ENCODE data around the gene SEC23IP. TPM values are rescaled to one million over a fixed set of nuclear protein-coding genes. Genes with fewer than 3 reads are reported as not detected.
"Not testable (repeated sequence)": the region's sequence is repeated elsewhere in the genome, so short reads cannot be mapped to it uniquely, and the experiment has no call there.

The SEC23IP gene
- total RNA-seq, 2 donors from 2014 or later: 70.5 to 93.6 TPM

- TF ChIP-seq CTCF (conservative IDR thresholded peaks at IDR 0.05): no peak
- peaks cover 16% of the 10 kb centered on the region for H3K4me1 Mint-ChIP-seq
- no peak overlapping the region for H3K9ac ChIP-seq (ENCODE audit: extremely low read depth, low read length, poor library complexity, severe bottlenecking)
- no peaks in the 10 kb centered on the region for H3K27me3 Mint-ChIP-seq (ENCODE audit: insufficient read depth)
- no peak for DNase-seq
- H3K27ac ChIP-seq (ENCODE audit: low read depth, low read length): no peak overlapping the region
- peaks cover 5% of the 10 kb centered on the region for H3K36me3 Mint-ChIP-seq (ENCODE audit: low read depth)
- no peak overlapping the region for H3K4me3 Mint-ChIP-seq
- H3K27me3 ChIP-seq (ENCODE audit: control insufficient read depth, insufficient read depth, low read length, poor library complexity, severe bottlenecking): no peaks in the 10 kb centered on the region
- no peaks in the 10 kb centered on the region for H3K9me3 Mint-ChIP-seq
- no peaks in the 10 kb centered on the region for H3K4me1 ChIP-seq (ENCODE audit: control insufficient read depth, insufficient read depth, low read length)
- no peak overlapping the region for H3K4me3 ChIP-seq (ENCODE audit: low read length)
- 83 to 84% methylated on average over 2 of the region's 2 CpGs for WGBS, 2 experiments (ENCODE audit: insufficient coverage in 1 of 2, insufficient read length in 1 of 2)
- no peak overlapping the region for H3K27ac Mint-ChIP-seq
- no peaks in the 10 kb centered on the region for H3K9me3 ChIP-seq (ENCODE audit: control insufficient read depth, low read length)
- H3K36me3 ChIP-seq (ENCODE audit: control insufficient read depth, insufficient read depth, low read length): no peaks in the 10 kb centered on the region
Observed at GRCh38 chr10:119878524-119878923, 14.0 kb upstream of the SEC23IP start.

GRCh38 chr10:119883901-119884611 is 8.5 kb upstream of the SEC23IP start:
- not testable (repeated sequence) for H3K27me3 ChIP-seq (ENCODE audit: control insufficient read depth, insufficient read depth, low read length, poor library complexity, severe bottlenecking); H3K4me3 Mint-ChIP-seq; H3K36me3 Mint-ChIP-seq (ENCODE audit: low read depth); H3K27ac ChIP-seq (ENCODE audit: low read depth, low read length); H3K9me3 ChIP-seq (ENCODE audit: control insufficient read depth, low read length); H3K36me3 ChIP-seq (ENCODE audit: control insufficient read depth, insufficient read depth, low read length); H3K4me3 ChIP-seq (ENCODE audit: low read length); H3K9ac ChIP-seq (ENCODE audit: extremely low read depth, low read length, poor library complexity, severe bottlenecking); H3K27me3 Mint-ChIP-seq (ENCODE audit: insufficient read depth); H3K9me3 Mint-ChIP-seq; DNase-seq
- H3K4me1 Mint-ChIP-seq: peaks cover 46% of the 10 kb centered on the region
- peak overlapping the region; percentile 50 for H3K27ac Mint-ChIP-seq
- 79 to 86% methylated on average over 9 to 11 of the region's 11 CpGs for WGBS, 2 experiments (ENCODE audit: insufficient coverage in 1 of 2, insufficient read length in 1 of 2)
- peaks cover 21% of the 10 kb centered on the region for H3K4me1 ChIP-seq (ENCODE audit: control insufficient read depth, insufficient read depth, low read length)

GRCh38 chr10:119886070-119886469 is 6.5 kb upstream of the SEC23IP start:
- not testable (repeated sequence) for H3K36me3 ChIP-seq (ENCODE audit: control insufficient read depth, insufficient read depth, low read length); H3K27me3 Mint-ChIP-seq (ENCODE audit: insufficient read depth); H3K36me3 Mint-ChIP-seq (ENCODE audit: low read depth); H3K27ac ChIP-seq (ENCODE audit: low read depth, low read length); H3K27me3 ChIP-seq (ENCODE audit: control insufficient read depth, insufficient read depth, low read length, poor library complexity, severe bottlenecking); H3K9ac ChIP-seq (ENCODE audit: extremely low read depth, low read length, poor library complexity, severe bottlenecking); H3K9me3 ChIP-seq (ENCODE audit: control insufficient read depth, low read length); DNase-seq
- H3K4me3 Mint-ChIP-seq: peak overlapping the region; percentile 5
- peaks cover 11% of the 10 kb centered on the region for H3K9me3 Mint-ChIP-seq
- 83 to 86% methylated on average over 2 to 6 of the region's 6 CpGs for WGBS, 2 experiments (ENCODE audit: insufficient coverage in 1 of 2, insufficient read length in 1 of 2)
- Histone ChIP-seq H3K4me3 (ENCODE audit: low read length) (peak overlapping the region; percentile 15), H3K4me1 (ENCODE audit: control insufficient read depth, insufficient read depth, low read length) (peaks cover 21% of the 10 kb centered on the region)
- peaks cover 53% of the 10 kb centered on the region for H3K4me1 Mint-ChIP-seq
- H3K27ac Mint-ChIP-seq: peak overlapping the region; percentile 36

GRCh38 chr10:119888715-119889114 is 3.8 kb upstream of the SEC23IP start:
- H3K4me3 Mint-ChIP-seq: peak overlapping the region; percentile 10

GRCh38 chr10:119889201-119889600 is 3.3 kb upstream of the SEC23IP start:
- H3K36me3 Mint-ChIP-seq (ENCODE audit: low read depth); DNase-seq; H3K27me3 ChIP-seq (ENCODE audit: control insufficient read depth, insufficient read depth, low read length, poor library complexity, severe bottlenecking); H3K27ac ChIP-seq (ENCODE audit: low read depth, low read length); H3K9ac ChIP-seq (ENCODE audit: extremely low read depth, low read length, poor library complexity, severe bottlenecking); H3K36me3 ChIP-seq (ENCODE audit: control insufficient read depth, insufficient read depth, low read length); H3K27me3 Mint-ChIP-seq (ENCODE audit: insufficient read depth): not testable (repeated sequence)
- Mint-ChIP-seq H3K27ac (peak overlapping the region; percentile 69), H3K4me3 (peak overlapping the region; percentile 25), H3K9me3 (peaks cover 20% of the 10 kb centered on the region), H3K4me1 (peaks cover 61% of the 10 kb centered on the region)
- Histone ChIP-seq H3K4me1 (ENCODE audit: control insufficient read depth, insufficient read depth, low read length) (peaks cover 16% of the 10 kb centered on the region), H3K4me3 (ENCODE audit: low read length) (peak overlapping the region; percentile 58), H3K9me3 (ENCODE audit: control insufficient read depth, low read length) (peaks cover 11% of the 10 kb centered on the region)
- WGBS, 2 experiments (ENCODE audit: insufficient coverage in 1 of 2, insufficient read length in 1 of 2): 6% methylated on average over 3 of the region's 3 CpGs; no CpG with 5 or more reads in 1 of the 2 experiments

More at GRCh38 chr10:119888715-119889114, 3.8 kb upstream of the SEC23IP start:
- not testable (repeated sequence) for DNase-seq; H3K27me3 Mint-ChIP-seq (ENCODE audit: insufficient read depth); H3K36me3 Mint-ChIP-seq (ENCODE audit: low read depth); H3K27me3 ChIP-seq (ENCODE audit: control insufficient read depth, insufficient read depth, low read length, poor library complexity, severe bottlenecking); H3K9ac ChIP-seq (ENCODE audit: extremely low read depth, low read length, poor library complexity, severe bottlenecking); H3K27ac ChIP-seq (ENCODE audit: low read depth, low read length); H3K36me3 ChIP-seq (ENCODE audit: control insufficient read depth, insufficient read depth, low read length)
- Mint-ChIP-seq H3K4me1 (peaks cover 59% of the 10 kb centered on the region), H3K27ac (peak overlapping the region; percentile 69), H3K9me3 (peaks cover 20% of the 10 kb centered on the region)
- Histone ChIP-seq H3K9me3 (ENCODE audit: control insufficient read depth, low read length) (peaks cover 11% of the 10 kb centered on the region), H3K4me3 (ENCODE audit: low read length) (peak overlapping the region; percentile 58), H3K4me1 (ENCODE audit: control insufficient read depth, insufficient read depth, low read length) (peaks cover 21% of the 10 kb centered on the region)
- 74 to 80% methylated on average over 2 of the region's 3 CpGs for WGBS, 2 experiments (ENCODE audit: insufficient coverage in 1 of 2, insufficient read length in 1 of 2)

- Histone ChIP-seq H3K4me1 (ENCODE audit: control insufficient read depth, insufficient read depth, low read length) (peaks cover 15% of the 10 kb centered on the region), H3K36me3 (ENCODE audit: control insufficient read depth, insufficient read depth, low read length) (peaks cover 15% of the 10 kb centered on the region), H3K9me3 (ENCODE audit: control insufficient read depth, low read length) (peaks cover 11% of the 10 kb centered on the region), H3K4me3 (ENCODE audit: low read length) (peak overlapping the region; percentile 61)
- Mint-ChIP-seq H3K9me3 (peaks cover 20% of the 10 kb centered on the region), H3K4me1 (peaks cover 53% of the 10 kb centered on the region), H3K36me3 (ENCODE audit: low read depth) (peaks cover 15% of the 10 kb centered on the region)
- not testable (repeated sequence) for DNase-seq; H3K27me3 Mint-ChIP-seq (ENCODE audit: insufficient read depth); H3K4me3 Mint-ChIP-seq; H3K27me3 ChIP-seq (ENCODE audit: control insufficient read depth, insufficient read depth, low read length, poor library complexity, severe bottlenecking); H3K9ac ChIP-seq (ENCODE audit: extremely low read depth, low read length, poor library complexity, severe bottlenecking); H3K27ac ChIP-seq (ENCODE audit: low read depth, low read length); H3K27ac Mint-ChIP-seq
- 80 to 84% methylated on average over 4 of the region's 4 CpGs for WGBS, 2 experiments (ENCODE audit: insufficient coverage in 1 of 2, insufficient read length in 1 of 2)
Observed at GRCh38 chr10:119890307-119890706, 2.2 kb upstream of the SEC23IP start.
